ENCODE data around the gene STXBP2.

DNA sequence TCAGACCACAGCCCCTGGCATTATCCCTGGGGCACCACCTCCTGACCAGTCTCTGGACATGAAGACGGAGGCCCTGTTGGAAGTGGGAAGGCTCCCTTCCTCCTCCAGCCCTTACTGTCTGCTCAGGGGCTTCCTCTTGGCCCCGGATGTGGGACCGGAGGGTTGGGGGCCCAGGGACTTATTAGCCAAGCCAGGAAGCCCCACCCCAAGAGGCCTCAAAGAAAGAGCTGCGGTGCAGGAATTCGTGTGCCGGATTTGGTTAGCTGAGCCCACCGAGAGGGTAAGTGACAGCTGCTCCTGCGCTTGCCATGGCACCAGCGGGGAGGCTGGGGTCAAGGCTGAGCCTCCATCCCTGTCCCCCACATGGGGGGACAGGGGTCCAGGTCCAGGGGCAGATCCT lies 31.9 kb downstream of the STXBP2 start, which contains the start of gene RETN:
- no peak for TF ChIP-seq EZH2phosphoT487 (IDR thresholded peaks at IDR 0.05; ENCODE audit: low read depth)
- TF ChIP-seq, protein P1, sequence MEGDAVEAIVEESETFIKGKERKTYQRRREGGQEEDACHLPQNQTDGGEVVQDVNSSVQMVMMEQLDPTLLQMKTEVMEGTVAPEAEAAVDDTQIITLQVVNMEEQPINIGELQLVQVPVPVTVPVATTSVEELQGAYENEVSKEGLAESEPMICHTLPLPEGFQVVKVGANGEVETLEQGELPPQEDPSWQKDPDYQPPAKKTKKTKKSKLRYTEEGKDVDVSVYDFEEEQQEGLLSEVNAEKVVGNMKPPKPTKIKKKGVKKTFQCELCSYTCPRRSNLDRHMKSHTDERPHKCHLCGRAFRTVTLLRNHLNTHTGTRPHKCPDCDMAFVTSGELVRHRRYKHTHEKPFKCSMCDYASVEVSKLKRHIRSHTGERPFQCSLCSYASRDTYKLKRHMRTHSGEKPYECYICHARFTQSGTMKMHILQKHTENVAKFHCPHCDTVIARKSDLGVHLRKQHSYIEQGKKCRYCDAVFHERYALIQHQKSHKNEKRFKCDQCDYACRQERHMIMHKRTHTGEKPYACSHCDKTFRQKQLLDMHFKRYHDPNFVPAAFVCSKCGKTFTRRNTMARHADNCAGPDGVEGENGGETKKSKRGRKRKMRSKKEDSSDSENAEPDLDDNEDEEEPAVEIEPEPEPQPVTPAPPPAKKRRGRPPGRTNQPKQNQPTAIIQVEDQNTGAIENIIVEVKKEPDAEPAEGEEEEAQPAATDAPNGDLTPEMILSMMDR (IDR thresholded peaks at IDR 0.05; ENCODE audit: low read depth, low read length): no peak
